MM.1S (cell line): ENCODE data around the gene PBX3.

Experiments
- DNase-seq: peaks from one replicate; pipeline ENCODE4 v3.0.0-alpha.2; 2015
- H2AFZ ChIP-seq: fragments of 300-600 bp; sonication (generic); 2 replicates; pipeline ENCODE4 v1.6.0; 2016; ENCODE audit warnings: antibody characterized with exemption, low read length
- H3F3A ChIP-seq: fragments of 300-600 bp; sonication (generic); 2 replicates; pipeline ENCODE4 v1.6.1; 2016; ENCODE audit warnings: mild to moderate bottlenecking, antibody characterized with exemption, low read length, moderate library complexity, mixed read lengths; ENCODE audit not compliant: insufficient read depth
- H3K27ac ChIP-seq: fragments of 300-600 bp; sonication (generic); 2 replicates; pipeline ENCODE4 v1.5.1; 2016; ENCODE audit warnings: mild to moderate bottlenecking, low read length
- H3K27me3 ChIP-seq: fragments of 300-600 bp; sonication (generic); replicated peaks from 2 replicates; pipeline ENCODE4 v1.6.0; 2016; ENCODE audit warnings: low read length; ENCODE audit not compliant: insufficient read depth
- H3K36me3 ChIP-seq: fragments of 300-600 bp; sonication (generic); replicated peaks from 2 replicates; pipeline ENCODE4 v1.6.1; 2016; ENCODE audit warnings: mild to moderate bottlenecking, low read length, mixed read lengths; ENCODE audit not compliant: insufficient read depth
- H3K4me1 ChIP-seq: fragments of 300-600 bp; sonication (generic); 2 replicates; pipeline ENCODE4 v1.6.1; 2016; ENCODE audit warnings: low read length, mixed read lengths
- H3K4me2 ChIP-seq: fragments of 300-600 bp; sonication (generic); 2 replicates; pipeline ENCODE4 v1.6.0; 2016; ENCODE audit warnings: low read depth, low read length
- H3K4me3 ChIP-seq: fragments of 300-600 bp; sonication (generic); 2 replicates; pipeline ENCODE4 v1.5.1; 2016; ENCODE audit warnings: low read length, mixed read lengths
- H3K79me2 ChIP-seq: fragments of 300-600 bp; sonication (generic); 2 replicates; pipeline ENCODE4 v1.6.1; 2016; ENCODE audit warnings: mixed run types, low read length, mixed read lengths
- H3K9ac ChIP-seq: fragments of 300-600 bp; sonication (generic); 2 replicates; pipeline ENCODE4 v1.6.1; 2016; ENCODE audit warnings: low read length, mixed read lengths
- H3K9me2 ChIP-seq: fragments of 300-600 bp; sonication (generic); replicated peaks from 2 replicates; pipeline ENCODE4 v1.6.1; 2016; ENCODE audit warnings: mild to moderate bottlenecking, low read length, mixed read lengths; ENCODE audit not compliant: insufficient read depth
- H3K9me3 ChIP-seq: fragments of 300-600 bp; sonication (generic); replicated peaks from 2 replicates; pipeline ENCODE4 v1.6.1; 2016; ENCODE audit warnings: mild to moderate bottlenecking, low read length, mixed read lengths; ENCODE audit not compliant: insufficient read depth
- H4K20me1 ChIP-seq: fragments of 300-600 bp; sonication (generic); 2 replicates; pipeline ENCODE4 v1.6.1; 2016; ENCODE audit warnings: mild to moderate bottlenecking, low read length, moderate library complexity, mixed read lengths; ENCODE audit not compliant: insufficient read depth
- CTCF ChIP-seq: fragments of 300-600 bp; sonication (generic); IDR thresholded peaks from 2 replicates; pipeline ENCODE4 v1.5.1; 2016; ENCODE audit warnings: antibody characterized with exemption, low read length, mixed read lengths
- EZH2 ChIP-seq: fragments of 300-600 bp; sonication (generic); optimal IDR thresholded peaks from 2 replicates; pipeline ENCODE3; 2017; ENCODE audit warnings: low read depth, mild to moderate bottlenecking, antibody characterized with exemption, low read length, mixed read lengths
- EZH2phosphoT487 ChIP-seq: fragments of 300-600 bp; sonication (generic); IDR thresholded peaks from 2 replicates; pipeline ENCODE4 v1.6.1; 2018; ENCODE audit warnings: antibody characterized with exemption, low read length

Gene PBX3

GRCh38 chr9:125732562-125732961, 14.6 kb upstream of the PBX3 start:
- Histone ChIP-seq H3K27ac (no peak overlapping the region), H3K9me2 (no peaks in the 10 kb centered on the region)
- DNase-seq, result no peak

GRCh38 chr9:125739436-125739835, 7.7 kb upstream of the PBX3 start:
- Histone ChIP-seq H3K9ac (no peak overlapping the region), H2AFZ (no peak overlapping the region), H3K79me2 (no peaks in the 10 kb centered on the region), H3K27ac (no peak overlapping the region), H3F3A (no peaks in the 10 kb centered on the region), H3K4me2 (no peak overlapping the region), H3K36me3 (no peaks in the 10 kb centered on the region), H3K9me2 (no peaks in the 10 kb centered on the region), H3K9me3 (no peaks in the 10 kb centered on the region), H3K4me3 (no peak overlapping the region), H3K4me1 (no peaks in the 10 kb centered on the region), H4K20me1 (no peaks in the 10 kb centered on the region), H3K27me3 (0 out of 2 replicates have a peak, but pooled peaks cover 4% of the 10 kb centered on the region)
- TF ChIP-seq EZH2 (no peak), CTCF (no peak), EZH2phosphoT487 (no peak)
- DNase-seq, result no peak

More at GRCh38 chr9:125732562-125732961, 14.6 kb upstream of the PBX3 start:
- Histone ChIP-seq H2AFZ (no peak overlapping the region), H3K4me3 (no peak overlapping the region), H3K27me3 (no peaks in the 10 kb centered on the region), H3K4me2 (no peak overlapping the region), H3F3A (no peaks in the 10 kb centered on the region), H3K36me3 (no peaks in the 10 kb centered on the region), H3K9ac (no peak overlapping the region), H3K9me3 (no peaks in the 10 kb centered on the region), H4K20me1 (no peaks in the 10 kb centered on the region), H3K79me2 (no peaks in the 10 kb centered on the region), H3K4me1 (no peaks in the 10 kb centered on the region)
- TF ChIP-seq CTCF, result no peak
- no peak for TF ChIP-seq EZH2phosphoT487
- TF ChIP-seq EZH2, result no peak

GRCh38 chr9:125742657-125743056, 4.5 kb upstream of the PBX3 start:
- Histone ChIP-seq H3K9me3 (no peaks in the 10 kb centered on the region), H3K27ac (no peak overlapping the region), H3K9ac (no peak overlapping the region), H3K4me3 (no peak overlapping the region), H3F3A (no peaks in the 10 kb centered on the region), H4K20me1 (no peaks in the 10 kb centered on the region), H3K9me2 (no peaks in the 10 kb centered on the region), H3K36me3 (no peaks in the 10 kb centered on the region), H3K4me1 (peaks cover 4% of the 10 kb centered on the region), H3K4me2 (no peak overlapping the region), H2AFZ (no peak overlapping the region), H3K79me2 (no peaks in the 10 kb centered on the region), H3K27me3 (0 out of 2 replicates have a peak, but pooled peaks cover 4% of the 10 kb centered on the region)
- no peak for DNase-seq
- TF ChIP-seq EZH2, result no peak
- TF ChIP-seq EZH2phosphoT487, result no peak
- no peak for TF ChIP-seq CTCF
